OCI-LY1 (cell line): ENCODE data around the gene TEX52.
A peak's percentile ranks its signal among the peaks of the same experiment; 100 is the strongest.
"Not testable (repeated sequence)": the region's sequence is repeated elsewhere in the genome, so short reads cannot be mapped to it uniquely, and the experiment has no call there.

ENCODE experiments used
- H2AFZ ChIP-seq: fragments of 200-600 bp; sonication (generic), shearing (Covaris generic); 2 replicates; pipeline ENCODE4 v1.6.0; 2014; ENCODE audit warnings: antibody characterized with exemption, mild to moderate bottlenecking, low read length
- H3F3A ChIP-seq: fragments of 200-600 bp; sonication (generic), shearing (Covaris generic); 2 replicates; pipeline ENCODE4 v1.6.0; 2014; ENCODE audit warnings: mild to moderate bottlenecking, antibody characterized with exemption, low read length, moderate library complexity; ENCODE audit not compliant: insufficient read depth
- H3K27ac ChIP-seq: fragments of 200-600 bp; sonication (generic); 2 replicates; pipeline ENCODE4 v1.5.1; 2014; ENCODE audit warnings: low read length, mixed run types, mild to moderate bottlenecking, low read depth; ENCODE audit not compliant: poor library complexity, severe bottlenecking
- H3K27me3 ChIP-seq: fragments of 200-600 bp; sonication (generic); 2 replicates; pipeline ENCODE4 v1.6.0; 2014; ENCODE audit warnings: antibody characterized with exemption, mild to moderate bottlenecking, low read length, moderate library complexity; ENCODE audit not compliant: insufficient read depth
- H3K36me3 ChIP-seq: fragments of 200-600 bp; sonication (generic); 2 replicates; pipeline ENCODE4 v1.6.1; 2014; ENCODE audit warnings: mild to moderate bottlenecking, antibody characterized with exemption, low read length, moderate library complexity, mixed read lengths; ENCODE audit not compliant: insufficient read depth
- H3K4me1 ChIP-seq: fragments of 200-600 bp; sonication (generic); 2 replicates; pipeline ENCODE4 v1.5.1; 2014; ENCODE audit warnings: mild to moderate bottlenecking, low read length, moderate library complexity; ENCODE audit not compliant: insufficient read depth, severe bottlenecking
- H3K4me2 ChIP-seq: fragments of 200-600 bp; sonication (generic), shearing (Covaris generic); 2 replicates; pipeline ENCODE4 v1.6.1; 2014; ENCODE audit warnings: low read length
- H3K4me3 ChIP-seq: fragments of 200-600 bp; sonication (generic); 2 replicates; pipeline ENCODE4 v1.5.1; 2014; ENCODE audit warnings: low read length, low read depth, mild to moderate bottlenecking, mixed read lengths; ENCODE audit not compliant: poor library complexity, severe bottlenecking
- H3K79me2 ChIP-seq: fragments of 200-600 bp; shearing (Covaris generic); 2 replicates; pipeline ENCODE4 v1.6.1; 2016; ENCODE audit warnings: mixed run types, low read length, mixed read lengths; ENCODE audit not compliant: insufficient read depth
- H3K9ac ChIP-seq: fragments of 200-600 bp; sonication (generic), shearing (Covaris generic); 2 replicates; pipeline ENCODE4 v1.6.1; 2014; ENCODE audit warnings: mild to moderate bottlenecking, low read length, mixed read lengths
- H3K9me2 ChIP-seq: fragments of 200-600 bp; sonication (generic), shearing (Covaris generic); 2 replicates; pipeline ENCODE4 v1.6.1; 2014; ENCODE audit warnings: low read depth, mild to moderate bottlenecking, low read length, mixed read lengths
- H3K9me3 ChIP-seq: fragments of 200-600 bp; shearing (Covaris generic); 2 replicates; pipeline ENCODE4 v1.6.1; 2014; ENCODE audit warnings: low read length, mixed read lengths
- H4K20me1 ChIP-seq: fragments of 200-600 bp; sonication (generic), shearing (Covaris generic); 2 replicates; pipeline ENCODE4 v1.6.0; 2016; ENCODE audit warnings: mild to moderate bottlenecking, low read length; ENCODE audit not compliant: insufficient read depth
- EZH2 ChIP-seq: fragments of 200-600 bp; sonication (generic), shearing (Covaris generic); IDR thresholded peaks from 2 replicates; pipeline ENCODE4 v1.8.0; 2017; ENCODE audit warnings: borderline replicate concordance, mixed run types, mild to moderate bottlenecking, antibody characterized with exemption, low read length, moderate library complexity, mixed read lengths
- TF ChIP-seq, protein P1 (sequence below): fragments of 200-600 bp; sonication (generic), shearing (Covaris generic); IDR thresholded peaks from 2 replicates; pipeline ENCODE4 v1.5.1; 2017; ENCODE audit warnings: mild to moderate bottlenecking, antibody characterized with exemption, low read length, moderate library complexity, mixed read lengths

TEX52 gene

DNA sequence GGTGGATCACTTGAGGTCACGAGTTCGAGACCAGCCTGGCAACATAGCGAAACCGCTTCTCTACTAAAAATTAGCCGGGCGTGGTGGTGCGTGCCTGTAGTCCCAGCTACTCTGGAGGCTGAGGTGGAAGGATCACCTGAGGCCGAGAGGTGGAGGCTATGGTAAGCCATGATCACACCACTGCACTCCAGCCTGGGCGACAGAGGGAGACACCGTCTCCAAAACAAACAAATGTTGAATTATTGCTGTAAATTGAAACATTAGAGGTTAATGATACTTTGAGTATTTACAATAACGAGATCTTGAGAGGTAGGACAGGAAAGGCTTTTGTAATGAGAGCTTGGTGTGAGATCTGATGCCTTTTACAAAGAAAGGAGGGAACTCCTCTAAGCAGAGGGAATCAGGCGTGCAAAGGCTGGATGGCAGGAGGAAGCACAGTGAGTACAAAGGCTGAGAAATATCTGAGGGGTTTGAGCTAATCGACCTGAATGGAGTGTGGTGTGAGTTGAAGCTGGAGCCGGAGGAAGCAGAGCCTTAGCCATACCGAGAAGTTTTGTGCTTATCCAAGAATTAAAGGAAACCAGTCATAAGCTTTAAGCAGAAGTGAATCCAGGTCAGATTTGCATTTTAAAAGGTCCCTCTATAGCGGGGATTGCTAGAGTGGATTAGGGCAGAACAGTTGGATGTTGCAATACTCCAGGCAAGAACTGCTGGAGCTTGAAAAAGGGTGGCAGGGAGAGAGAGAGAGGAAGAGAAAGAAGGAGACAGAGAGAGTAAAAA, 21.3 kb upstream of the TEX52 start:
- Histone ChIP-seq H3K27me3 (no peaks in the 10 kb centered on the region), H3K27ac (peak overlapping the region; percentile 63), H3K4me2 (peak overlapping the region; percentile 99), H3K9me3 (no peaks in the 10 kb centered on the region), H4K20me1 (no peaks in the 10 kb centered on the region), H2AFZ (no peak overlapping the region), H3K4me3 (peak overlapping the region; percentile 71), H3K9me2 (no peaks in the 10 kb centered on the region), H3K4me1 (peaks cover 25% of the 10 kb centered on the region), H3F3A (no peaks in the 10 kb centered on the region), H3K36me3 (peaks cover 28% of the 10 kb centered on the region; the same call in 1 of the 2 replicates), H3K79me2 (peaks cover 44% of the 10 kb centered on the region), H3K9ac (peak overlapping the region; percentile 78)
- TF ChIP-seq, protein P1, sequence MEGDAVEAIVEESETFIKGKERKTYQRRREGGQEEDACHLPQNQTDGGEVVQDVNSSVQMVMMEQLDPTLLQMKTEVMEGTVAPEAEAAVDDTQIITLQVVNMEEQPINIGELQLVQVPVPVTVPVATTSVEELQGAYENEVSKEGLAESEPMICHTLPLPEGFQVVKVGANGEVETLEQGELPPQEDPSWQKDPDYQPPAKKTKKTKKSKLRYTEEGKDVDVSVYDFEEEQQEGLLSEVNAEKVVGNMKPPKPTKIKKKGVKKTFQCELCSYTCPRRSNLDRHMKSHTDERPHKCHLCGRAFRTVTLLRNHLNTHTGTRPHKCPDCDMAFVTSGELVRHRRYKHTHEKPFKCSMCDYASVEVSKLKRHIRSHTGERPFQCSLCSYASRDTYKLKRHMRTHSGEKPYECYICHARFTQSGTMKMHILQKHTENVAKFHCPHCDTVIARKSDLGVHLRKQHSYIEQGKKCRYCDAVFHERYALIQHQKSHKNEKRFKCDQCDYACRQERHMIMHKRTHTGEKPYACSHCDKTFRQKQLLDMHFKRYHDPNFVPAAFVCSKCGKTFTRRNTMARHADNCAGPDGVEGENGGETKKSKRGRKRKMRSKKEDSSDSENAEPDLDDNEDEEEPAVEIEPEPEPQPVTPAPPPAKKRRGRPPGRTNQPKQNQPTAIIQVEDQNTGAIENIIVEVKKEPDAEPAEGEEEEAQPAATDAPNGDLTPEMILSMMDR: peak; percentile 27; the same call in 1 of the 2 replicates
- TF ChIP-seq EZH2: no peak

DNA sequence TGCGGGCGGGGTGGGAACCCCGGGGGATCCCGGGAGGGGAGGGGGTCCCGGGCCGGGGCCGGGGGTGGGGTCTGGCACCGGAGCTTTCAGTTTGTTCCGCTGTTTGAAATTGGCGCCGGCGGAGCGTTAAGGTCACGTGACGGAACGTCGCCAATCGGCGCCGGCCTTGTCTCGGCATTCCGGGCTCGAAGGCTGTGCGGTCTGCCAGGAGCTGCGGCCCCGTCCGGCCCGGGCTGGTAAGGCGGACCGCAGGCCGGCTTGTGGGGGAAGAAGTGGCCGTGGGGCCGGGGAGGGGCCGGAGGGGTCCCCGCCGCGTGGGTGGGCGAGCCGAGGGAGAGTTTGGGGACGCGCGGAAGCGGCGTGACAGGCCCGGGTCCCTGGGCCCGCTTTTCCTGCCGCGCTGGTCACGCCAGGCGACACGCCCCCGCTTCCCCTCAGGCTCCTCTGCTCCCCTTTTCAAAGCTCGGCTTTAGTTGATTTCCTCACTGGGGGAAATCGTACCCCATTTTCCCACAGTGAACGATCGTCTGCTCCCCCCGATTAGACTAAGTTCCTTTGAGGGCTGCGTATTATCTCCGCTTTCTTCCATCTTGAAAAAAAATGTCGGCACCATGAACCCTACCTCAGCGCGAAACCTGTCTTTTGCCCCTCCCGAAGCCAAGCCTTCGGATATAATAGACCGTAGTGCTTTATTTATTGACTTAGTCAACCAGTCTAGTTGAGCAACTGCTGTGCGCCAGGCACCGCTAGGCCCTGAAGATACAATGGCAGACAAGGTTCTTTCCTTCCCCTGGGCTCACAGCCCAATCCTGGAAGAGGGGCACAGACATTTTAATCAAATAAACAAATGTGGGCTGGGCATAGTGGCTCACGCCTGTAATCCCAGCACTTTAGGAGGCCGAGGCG, 20.5 kb upstream of the TEX52 start, which contains the start of the genes FOXM1 and RHNO1:
Gene FOXM1 (minus strand): TSS at position 128 of the 906 bp plus-strand sequence. CDS start 2,696 bp downstream, outside the sequence.
Gene RHNO1 (plus strand): TSS at position 177 of the 906 bp plus-strand sequence. CDS start 8,144 bp downstream, outside the sequence.
- Histone ChIP-seq H3K9me3 (no peaks in the 10 kb centered on the region), H4K20me1 (no peaks in the 10 kb centered on the region), H3K79me2 (peaks cover 44% of the 10 kb centered on the region), H2AFZ (peak within 1 kb of the TSS; percentile 40; the same call in 1 of the 2 replicates), H3K9me2 (no peaks in the 10 kb centered on the region), H3K9ac (peak within 1 kb of the TSS; percentile 78), H3K27me3 (no peaks in the 10 kb centered on the region), H3K4me3 (peak within 1 kb of the TSS; percentile 71), H3K4me2 (peak within 1 kb of the TSS; percentile 99), H3F3A (no peaks in the 10 kb centered on the region), H3K4me1 (peaks cover 25% of the 10 kb centered on the region), H3K27ac (peak within 1 kb of the TSS; percentile 77), H3K36me3 (peaks cover 36% of the 10 kb centered on the region)
- TF ChIP-seq, protein P1: no peak
- no peak for TF ChIP-seq EZH2

DNA sequence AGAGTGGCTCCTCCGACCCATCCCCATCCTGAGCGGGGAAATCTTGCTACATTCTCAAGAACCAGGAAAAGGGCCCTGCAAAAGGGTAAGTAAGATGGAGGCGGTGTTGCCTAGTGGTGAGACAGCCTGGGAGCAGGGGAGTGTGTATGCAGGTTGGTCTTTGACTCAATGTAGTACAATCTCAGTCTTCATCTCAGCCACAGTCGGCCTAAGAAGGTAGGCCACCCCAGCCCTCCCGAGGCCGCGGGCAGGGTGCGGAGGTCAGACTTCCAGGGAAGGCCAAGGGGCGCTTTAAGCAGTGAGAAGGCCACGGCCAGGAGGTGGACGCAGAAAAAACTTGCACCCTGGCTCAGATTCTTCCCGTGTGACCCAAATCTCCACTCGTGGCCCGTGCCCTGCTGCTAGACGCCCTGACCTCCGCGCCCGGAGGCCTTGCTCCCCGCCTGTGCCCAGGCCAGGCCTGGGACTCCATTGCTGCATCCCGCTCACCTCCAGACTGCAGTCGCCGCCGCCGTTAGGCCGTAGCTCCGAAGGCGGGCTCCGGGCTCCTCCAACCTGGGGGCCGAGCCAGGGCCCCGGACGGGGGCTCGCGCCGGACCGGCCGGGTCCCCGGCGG, 19.7 kb upstream of the TEX52 start:
- Histone ChIP-seq H4K20me1 (no peaks in the 10 kb centered on the region), H3F3A (no peaks in the 10 kb centered on the region), H3K27ac (peak overlapping the region; percentile 77), H3K4me1 (peaks cover 25% of the 10 kb centered on the region), H3K9me3 (no peaks in the 10 kb centered on the region), H3K27me3 (no peaks in the 10 kb centered on the region), H3K9ac (peak overlapping the region; percentile 78), H3K4me3 (peak overlapping the region; percentile 71), H3K36me3 (peaks cover 43% of the 10 kb centered on the region), H3K9me2 (no peaks in the 10 kb centered on the region), H2AFZ (peak overlapping the region; percentile 40; the same call in 1 of the 2 replicates), H3K79me2 (peaks cover 44% of the 10 kb centered on the region), H3K4me2 (peak overlapping the region; percentile 99)
- TF ChIP-seq, protein P1: no peak
- TF ChIP-seq EZH2: no peak

DNA sequence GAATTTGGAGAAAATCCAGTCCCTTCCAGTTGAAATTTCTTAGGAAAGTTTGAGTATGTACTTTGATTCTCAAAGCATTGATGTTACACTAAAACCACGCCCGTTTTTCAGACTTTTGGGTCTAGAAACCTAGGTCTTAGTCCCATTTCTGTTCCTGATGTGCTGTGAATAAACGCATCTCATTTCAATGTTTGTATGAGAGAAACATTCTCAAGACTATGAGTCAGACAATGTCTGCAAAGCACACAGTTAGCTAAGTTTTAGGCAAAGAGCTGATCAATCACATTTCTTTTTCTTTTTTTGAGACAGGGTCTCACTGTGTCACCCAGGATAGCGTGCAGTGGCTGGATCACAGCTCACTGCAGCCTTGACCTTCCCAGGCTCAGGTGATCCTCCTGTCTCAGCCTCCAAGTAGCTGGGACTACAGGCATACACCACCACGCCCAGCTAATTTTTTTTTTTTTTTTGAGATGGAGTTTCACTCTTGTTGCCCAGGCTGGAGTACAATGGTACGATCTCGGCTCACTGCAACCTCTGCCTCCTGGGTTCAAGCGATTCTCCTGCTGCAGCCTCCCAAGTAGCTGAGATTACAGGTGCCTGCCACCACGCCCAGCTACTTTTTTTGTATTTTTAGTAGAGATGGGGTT, 12.3 kb upstream of the TEX52 start:
- H3F3A ChIP-seq, H3K27me3 ChIP-seq, H3K4me2 ChIP-seq, H4K20me1 ChIP-seq, H3K9ac ChIP-seq, H3K27ac ChIP-seq, H3K79me2 ChIP-seq, H3K9me3 ChIP-seq, H3K4me3 ChIP-seq, H3K4me1 ChIP-seq, H2AFZ ChIP-seq, H3K9me2 ChIP-seq: not testable (repeated sequence)
- H3K36me3 ChIP-seq: peaks cover 92% of the 10 kb centered on the region
